ENCODE data around the gene EFTUD2. TPM values are rescaled to one million over a fixed set of nuclear protein-coding genes. Genes with fewer than 3 reads are reported as not detected.
"Not testable (repeated sequence)": the region's sequence is repeated elsewhere in the genome, so short reads cannot be mapped to it uniquely, and the experiment has no call there.

The EFTUD2 gene
- total RNA-seq, result 92.3 TPM

DNA sequence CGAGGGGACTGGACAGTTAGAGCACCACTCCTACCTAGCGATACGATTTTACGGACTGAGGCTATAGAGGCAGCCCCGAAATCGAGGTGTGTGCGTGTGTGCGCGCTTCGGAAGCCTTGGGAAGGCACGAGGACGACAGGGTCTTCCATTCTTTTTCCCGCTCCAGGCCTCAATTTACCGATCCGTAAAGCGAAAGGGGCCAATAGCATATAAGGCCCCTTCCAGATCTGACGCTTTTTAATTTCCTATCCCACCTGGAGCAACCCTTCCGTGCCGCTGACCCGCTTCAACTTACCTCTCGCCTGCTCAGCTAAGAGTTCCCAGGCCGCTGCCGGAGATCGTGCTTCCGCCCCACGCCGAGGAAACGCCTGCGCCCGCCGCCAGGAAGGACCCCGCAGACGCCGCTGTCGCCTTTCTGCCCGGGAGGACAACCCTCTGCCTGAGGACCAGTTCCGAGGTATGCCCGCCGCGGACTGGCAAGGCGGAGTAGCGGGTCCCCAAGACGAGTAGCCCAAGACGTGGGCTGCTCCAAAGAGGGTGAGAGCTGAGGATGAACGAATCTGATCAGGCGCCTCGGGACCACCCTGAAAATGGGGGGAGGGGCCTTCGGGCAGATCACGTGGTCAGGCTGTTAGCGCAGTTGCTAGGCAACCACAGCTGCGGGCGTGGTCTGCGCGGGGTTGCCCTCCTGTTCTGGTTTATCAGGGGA, at the start of gene EFTUD2:
Gene EFTUD2 (minus strand): TSS at position 372 of the 709 bp plus-strand sequence. CDS start 4,924 bp downstream, outside the sequence.
- ATAC-seq, result peak; percentile 90

DNA sequence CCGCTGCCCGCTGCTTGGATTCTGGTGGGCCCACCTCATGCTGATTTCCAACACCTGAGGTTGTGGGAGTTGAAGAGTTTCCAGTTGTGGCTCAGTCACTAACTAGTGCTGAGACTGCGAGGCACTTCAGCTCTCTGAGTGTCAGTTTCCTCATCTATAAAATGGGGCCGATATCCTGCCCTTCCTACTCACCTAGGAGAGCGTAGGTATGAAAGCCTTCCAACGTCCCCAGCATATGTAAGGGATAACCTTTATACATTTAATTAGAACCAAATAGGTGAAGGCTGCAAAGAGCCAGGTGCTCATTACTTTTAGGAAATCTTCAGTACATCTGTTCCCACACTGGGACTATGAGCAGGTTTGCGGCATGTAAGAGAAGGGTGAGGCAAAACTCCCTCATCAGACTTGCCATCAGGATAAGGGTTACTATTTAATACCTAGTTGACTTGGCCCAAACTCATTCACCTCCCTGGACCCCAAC, 49.1 kb upstream of the EFTUD2 start:
- no peak for ATAC-seq

DNA sequence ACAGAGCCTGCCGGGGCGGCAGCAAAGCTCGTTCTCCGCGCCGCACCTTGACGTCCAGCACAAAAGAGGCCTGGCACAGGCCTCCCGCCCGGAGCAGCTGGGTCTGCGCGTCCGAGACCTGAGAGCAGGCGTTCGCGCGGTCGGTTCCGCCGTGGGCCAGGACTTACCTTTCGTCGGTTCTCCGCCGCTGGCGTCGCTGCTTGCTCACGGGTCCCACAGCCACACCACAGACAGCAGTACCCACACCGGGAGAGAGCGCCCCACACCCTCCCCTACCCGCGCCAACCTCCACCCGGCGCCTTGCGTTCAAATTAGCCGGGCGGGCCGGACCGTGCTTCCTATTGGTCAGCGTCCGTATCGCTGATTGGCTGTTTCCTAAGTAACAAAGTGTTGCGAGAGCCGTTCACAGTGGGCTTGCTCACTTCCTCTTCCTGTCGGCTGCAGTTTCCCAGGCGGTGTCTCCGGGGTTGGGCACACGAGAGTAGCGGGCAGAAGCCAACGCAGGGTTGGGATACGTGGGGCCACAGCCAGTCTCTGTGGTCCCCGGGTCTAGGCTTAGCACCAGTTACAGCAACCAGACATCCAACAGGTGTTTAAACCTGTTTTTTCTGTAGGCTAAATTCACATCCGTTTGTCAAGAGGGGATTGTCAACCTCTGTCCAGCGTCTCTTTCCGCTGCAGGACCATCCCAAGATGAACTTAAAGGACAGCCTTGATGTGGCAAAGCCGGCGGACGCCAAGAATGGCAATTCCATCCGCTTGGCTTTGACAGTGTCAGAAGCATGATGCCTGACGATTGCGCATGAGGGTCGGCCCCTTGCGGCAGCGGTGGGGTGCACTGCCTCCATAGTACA, 48.4 kb upstream of the EFTUD2 start, which contains the start of gene KIF18B:
Gene KIF18B (minus strand): TSS at position 313 of the 854 bp plus-strand sequence. CDS start 11,429 bp downstream, outside the sequence.
- ATAC-seq, result peak; percentile 98

DNA sequence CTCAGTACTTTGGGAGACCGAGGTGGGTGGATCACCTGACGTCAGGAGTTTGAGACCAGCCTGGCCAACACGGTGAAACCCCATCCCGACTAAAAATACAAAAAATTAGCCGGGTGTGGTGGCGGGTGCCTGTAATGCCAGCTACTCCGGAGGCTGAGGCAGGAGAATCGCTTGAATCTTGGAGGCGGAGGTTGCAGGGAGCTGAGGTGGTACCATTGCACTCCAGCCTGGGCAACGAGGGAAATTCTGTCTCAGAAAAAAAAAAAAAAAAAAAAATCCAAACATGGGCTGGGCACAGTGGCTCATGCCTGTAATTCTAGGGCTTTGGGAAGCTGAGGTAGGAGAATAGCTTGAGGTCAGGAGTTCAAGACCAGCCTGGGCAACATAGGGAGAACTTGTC, 46.4 kb upstream of the EFTUD2 start:
- ATAC-seq, result not testable (repeated sequence)

DNA sequence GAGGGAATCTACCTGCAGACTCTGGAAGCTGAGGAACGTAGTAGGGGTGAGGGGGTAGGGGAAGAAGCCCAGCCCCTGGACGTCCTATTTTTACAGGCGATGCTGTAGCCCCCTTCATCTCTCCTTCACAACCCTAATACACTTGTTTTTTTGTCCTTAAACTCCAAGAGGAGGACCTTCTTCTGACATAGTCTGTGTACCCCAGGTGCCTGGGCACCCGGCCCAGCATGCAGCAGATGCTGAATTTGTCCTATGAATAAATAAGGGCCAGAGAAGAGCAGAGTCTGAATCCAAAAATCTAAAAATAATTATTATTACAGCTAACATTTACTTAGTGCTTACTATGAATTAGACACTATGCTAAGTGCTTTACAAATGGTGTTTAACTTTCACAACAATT, 43.2 kb upstream of the EFTUD2 start:
- no peak for ATAC-seq

DNA sequence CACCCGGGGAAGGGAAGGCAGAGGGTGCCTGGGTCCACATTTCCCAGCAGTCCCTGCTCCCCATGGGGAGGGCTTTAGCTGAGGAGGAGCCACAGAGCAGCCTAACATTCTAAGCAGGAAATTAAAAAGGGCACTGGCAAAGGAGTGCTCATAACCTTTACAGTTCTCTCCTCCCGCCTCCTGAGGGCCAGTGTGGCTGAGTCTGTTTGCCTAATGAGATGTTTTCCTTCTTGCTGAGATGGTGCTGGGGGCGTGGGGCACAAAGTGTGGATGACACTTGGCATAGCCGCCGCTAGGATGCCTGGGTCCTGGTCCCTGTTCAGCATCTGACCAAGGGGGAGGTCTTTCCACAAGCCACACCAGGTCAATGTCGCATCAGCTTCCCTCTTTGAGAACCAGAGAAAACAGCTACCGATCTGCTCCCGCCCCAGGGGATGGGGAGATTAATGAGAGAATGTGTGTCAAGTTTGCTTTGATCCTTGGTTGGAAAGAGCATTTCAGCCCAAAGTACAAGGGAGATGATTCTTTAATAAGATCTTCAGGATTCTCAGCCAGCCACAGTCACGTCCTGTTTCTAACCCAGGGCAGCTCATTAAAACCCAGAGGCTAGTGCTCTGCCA, 42.6 kb upstream of the EFTUD2 start:
- ATAC-seq, result peak; percentile 15

DNA sequence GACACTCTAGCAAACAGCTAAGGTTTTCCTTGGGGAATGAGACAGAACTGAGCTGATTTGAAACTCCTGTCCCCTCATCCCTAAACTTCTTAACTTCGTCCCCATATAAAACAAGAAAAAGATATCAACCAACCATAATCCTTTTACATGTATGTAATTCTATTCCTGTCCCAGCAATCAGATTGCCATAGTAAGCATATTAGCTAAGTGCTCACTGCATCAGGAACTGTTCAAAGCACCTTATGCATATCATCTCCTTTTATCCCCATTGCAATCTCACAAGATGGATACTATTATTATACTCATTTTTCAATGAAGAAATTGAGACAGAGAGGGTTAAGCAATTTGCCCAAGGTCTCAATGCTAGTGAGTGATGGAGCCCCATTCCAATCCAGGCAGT, 41.5 kb upstream of the EFTUD2 start:
- ATAC-seq, result no peak

DNA sequence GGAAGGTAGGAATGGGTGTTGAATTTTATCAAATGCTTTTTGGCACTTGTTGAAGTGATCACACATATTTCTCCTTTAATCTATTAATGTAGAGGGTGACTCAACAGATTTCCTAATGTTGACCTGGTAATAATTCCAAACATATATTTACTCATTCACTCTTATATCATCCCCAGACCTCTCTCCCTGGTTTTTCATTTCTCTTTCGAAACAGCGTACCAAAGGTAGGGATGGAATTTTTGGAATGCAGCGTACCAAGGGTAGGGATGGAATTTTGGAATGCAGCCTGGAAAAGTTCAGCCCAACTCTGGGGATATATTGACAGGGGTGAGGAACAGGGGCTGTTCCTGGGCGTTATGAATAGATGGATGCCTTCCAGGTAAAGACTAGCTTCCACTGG, 41.1 kb upstream of the EFTUD2 start:
- no peak for ATAC-seq

DNA sequence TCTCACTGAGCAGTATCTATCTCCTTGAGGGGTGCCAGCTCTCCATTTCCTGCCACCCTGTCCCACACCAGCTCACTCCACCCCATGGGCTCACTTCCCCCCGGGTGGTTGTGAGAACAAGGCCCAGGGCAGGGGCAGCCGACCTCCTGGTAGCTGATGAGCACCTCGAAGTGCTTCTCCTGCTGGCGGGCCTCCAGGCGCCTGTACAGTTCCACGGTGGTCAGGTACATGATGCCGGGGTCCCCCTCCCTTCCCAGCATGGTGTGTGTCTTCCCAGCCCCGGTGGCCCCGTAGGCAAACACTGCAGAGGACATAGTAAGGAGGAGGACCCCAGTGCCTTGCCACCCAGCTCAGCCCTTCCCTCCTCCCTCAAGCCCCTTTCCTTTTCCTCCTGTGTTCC, 35.9 kb upstream of the EFTUD2 start:
- no peak for ATAC-seq

DNA sequence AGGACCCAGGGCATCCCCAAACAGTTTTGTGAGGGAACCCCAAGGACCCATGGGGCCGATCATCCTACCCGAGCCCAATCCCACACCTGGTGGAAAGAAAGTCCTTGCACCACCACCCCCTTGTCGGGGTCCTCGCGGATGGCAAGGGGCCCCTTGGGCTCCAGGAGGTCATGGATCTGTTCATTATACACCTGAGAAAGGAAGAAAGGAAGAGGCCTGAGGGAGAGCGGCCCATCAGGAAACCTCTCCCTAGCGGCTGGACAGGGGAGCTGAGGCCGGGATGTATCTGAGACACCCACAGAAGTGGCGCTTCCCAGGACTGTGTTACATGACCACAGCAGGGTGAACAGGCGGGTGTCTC, 35.5 kb upstream of the EFTUD2 start:
- no peak for ATAC-seq

DNA sequence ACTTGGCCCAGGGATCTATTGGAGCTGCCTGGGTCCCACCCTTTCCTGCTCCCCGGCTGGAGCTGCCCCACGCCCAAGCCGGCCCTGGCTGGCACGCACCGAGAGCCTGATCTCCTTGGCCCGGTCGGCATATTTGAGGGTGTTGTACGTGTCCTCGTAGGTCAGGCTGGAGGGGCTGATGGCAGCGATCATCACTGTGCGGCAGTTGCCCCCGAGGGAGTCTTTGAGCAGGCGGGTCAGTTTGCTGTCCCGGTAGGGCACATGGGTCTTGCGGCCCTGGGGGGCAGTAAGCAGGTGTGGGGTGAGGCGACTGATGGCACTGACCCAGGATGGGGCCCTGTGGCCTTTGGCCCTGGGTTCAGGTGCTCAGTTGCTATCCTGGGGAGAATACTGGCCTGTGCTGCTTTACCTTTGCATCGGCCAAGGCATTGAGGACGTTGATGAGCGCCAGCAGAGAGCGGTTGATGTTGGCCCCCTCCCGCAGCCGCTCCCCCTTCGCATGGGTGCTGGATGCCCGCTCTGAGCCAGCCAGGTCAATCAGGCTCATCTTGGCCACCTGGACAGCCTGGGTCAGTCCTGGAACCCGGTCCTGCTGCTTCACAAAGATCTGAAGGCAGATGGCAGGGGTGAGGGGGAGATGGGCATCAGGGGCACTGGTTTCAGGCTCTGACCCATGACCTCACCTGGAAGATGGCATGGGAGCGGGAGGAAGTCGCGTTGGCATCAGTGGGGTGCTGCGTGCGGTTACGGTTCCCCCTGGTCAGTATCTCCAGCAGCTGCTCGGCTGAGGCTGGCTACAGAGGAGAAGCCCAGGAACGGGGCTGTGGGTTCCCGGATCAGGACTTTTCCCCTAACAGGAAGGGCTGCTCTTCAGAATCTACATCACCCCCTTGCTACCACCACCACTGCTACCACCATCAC, 34.8 kb upstream of the EFTUD2 start:
- peak; percentile 12 for ATAC-seq

DNA sequence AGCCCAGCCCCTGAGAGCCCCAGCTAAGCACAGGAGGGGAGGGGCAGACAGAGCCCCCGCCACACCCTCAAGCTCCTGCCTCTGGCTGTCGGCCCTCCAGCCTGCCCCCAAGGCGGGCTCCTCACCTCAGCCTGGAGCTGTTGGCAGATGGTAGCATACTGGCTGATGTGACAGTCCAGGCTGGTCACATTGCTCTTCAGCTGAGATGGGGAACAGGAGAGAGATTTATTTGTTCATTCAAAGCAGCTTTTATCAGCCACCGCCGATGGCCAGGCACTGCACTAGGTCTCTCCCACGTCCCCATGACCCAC, 33.5 kb upstream of the EFTUD2 start:
- no peak for ATAC-seq

DNA sequence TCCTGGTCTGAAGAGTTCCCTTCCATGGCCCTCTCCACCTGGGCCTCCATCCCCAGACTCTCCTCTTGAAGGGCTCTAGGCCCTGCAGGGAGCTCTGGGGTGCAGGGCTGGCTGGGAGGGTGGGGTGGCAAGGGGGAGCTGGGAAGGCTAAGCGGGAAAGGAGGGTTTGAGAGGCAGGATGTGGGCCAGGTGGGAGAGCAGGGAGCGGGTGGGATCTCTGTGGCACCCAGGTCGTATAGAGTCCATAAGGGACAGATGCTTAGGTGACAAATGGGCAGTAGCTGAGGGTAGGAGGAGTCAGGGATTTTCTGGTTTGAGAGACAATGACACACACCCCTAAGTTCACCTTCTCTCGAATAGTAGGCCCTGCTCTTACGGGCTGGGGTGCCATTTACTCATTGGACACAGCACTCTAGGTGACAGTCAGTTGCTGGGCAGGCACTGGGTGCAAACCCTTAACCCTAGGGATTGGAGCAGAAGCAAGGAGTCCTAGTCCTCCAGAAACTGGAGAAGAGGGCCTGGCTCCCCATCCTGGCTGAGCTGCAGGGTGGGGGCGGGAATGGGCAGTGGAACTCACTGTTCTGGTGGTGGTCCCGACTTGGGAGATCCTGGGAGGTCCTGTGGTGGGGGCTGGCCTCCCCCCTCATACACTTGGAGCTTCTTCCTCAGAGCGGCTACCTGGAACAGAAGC, 33.0 kb upstream of the EFTUD2 start:
- no peak for ATAC-seq

DNA sequence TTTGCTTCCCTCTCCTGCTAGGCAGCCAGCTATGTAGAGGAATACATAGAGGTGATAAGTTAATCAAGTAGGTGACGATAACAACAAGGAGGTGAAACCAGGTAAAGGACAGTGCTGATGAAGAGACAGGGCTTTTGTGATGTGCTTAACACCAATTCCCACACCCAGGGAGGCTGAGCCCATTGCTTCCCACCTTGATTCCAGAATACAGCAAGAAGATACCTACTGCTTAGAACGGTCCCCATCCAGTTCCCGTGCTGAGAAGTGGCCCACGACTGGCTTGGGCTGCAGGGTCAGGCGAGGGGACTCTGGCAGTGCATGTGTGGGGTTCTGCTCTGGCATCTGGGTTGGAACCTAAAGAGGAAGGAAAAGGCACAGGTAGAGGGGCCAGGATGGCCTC, 32.1 kb upstream of the EFTUD2 start:
- no peak for ATAC-seq

DNA sequence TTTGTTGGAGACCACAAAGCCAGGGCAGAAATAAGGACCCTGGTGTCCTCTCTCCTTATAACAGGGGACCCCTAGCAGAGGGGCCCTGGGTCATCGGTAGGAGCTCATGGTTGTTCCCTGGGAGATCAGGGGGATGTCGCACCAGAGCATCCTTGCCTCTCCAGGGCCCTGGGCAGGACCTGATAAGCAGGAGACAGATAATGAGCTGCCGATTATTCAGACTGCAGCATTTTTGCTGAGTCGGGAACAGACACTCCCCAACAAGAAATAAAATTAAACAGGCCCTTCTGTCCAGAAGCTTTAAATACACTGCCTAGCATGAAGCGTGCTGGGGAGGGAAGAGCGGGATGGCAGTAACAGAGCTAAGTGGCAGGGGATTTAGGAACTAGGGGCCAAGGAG, 31.4 kb upstream of the EFTUD2 start:
- no peak for ATAC-seq

DNA sequence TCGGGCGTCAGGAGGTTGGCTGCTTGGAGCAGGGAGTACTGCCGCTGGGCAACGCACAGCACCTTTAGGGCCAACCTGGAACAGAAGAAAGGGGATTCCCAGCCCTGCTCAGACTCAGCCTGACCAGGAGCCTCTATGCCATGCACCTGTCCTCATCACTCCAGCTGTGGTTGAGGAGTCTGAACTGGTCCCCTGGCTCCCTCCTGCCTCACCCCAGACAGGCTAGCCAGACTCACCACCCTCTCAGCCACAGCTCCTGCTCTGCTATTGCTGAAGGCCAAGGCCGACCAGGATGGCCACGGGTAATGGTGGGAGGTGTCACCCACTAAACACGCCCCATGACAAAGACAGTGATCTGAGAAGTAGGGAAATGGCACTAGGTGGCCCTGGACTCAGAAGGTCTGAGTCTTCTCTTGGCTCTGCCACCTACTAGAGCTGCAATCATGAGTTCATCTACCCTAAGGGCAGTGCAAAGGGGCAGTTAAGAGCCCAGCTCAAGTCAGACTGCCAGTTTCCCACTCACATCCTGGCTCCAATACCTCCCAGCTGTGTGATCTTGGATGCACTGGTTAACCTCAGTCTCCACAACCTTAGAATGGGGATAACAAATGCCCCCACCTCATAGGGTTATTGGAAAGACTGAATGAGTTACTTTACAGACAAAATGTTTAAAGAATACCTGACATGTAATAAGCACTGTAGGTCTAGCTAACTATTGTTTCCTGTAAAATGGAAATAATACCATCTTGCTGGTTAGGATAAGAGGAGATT, 29.9 kb upstream of the EFTUD2 start:
- no peak for ATAC-seq

DNA sequence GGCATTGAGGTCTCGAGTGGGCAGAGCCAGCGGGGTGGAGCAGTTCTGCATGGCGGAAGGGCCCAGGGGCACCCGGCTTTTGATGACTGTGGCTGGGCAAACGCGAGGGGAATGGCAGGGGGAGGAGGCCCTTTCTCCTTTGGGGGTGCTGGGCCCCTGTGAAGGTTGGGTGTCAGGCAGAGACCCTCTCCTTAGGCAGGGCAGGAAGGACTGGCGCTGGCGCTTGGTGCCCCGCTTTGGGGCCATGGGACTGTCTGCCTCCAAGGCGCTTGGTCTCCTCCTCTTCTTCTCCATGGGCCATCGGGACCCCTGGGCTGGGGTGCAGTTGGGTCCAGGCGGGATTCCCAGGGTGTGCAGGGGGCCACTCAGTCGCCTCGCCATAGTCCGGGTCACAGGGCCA, 28.9 kb upstream of the EFTUD2 start:
- ATAC-seq, result no peak

DNA sequence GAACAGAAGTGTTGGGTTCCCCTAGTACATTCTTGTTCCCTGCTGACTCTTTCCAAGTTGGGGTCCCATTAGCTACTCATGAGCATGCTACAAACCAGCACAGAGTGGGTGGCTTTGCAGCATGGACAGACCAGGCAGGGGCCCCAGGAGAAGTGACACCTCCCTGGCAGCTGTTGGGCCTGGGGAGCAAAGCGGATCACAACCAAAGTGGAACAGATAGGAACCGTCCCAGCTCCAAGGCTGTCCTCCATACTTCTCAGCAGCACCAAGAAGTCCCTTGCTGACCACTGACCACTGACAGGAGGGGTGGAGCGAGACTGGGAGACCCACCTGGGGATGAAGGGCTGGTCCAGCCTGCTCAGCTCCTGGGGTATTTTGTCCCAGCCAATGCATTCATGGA, 28.5 kb upstream of the EFTUD2 start:
- no peak for ATAC-seq

DNA sequence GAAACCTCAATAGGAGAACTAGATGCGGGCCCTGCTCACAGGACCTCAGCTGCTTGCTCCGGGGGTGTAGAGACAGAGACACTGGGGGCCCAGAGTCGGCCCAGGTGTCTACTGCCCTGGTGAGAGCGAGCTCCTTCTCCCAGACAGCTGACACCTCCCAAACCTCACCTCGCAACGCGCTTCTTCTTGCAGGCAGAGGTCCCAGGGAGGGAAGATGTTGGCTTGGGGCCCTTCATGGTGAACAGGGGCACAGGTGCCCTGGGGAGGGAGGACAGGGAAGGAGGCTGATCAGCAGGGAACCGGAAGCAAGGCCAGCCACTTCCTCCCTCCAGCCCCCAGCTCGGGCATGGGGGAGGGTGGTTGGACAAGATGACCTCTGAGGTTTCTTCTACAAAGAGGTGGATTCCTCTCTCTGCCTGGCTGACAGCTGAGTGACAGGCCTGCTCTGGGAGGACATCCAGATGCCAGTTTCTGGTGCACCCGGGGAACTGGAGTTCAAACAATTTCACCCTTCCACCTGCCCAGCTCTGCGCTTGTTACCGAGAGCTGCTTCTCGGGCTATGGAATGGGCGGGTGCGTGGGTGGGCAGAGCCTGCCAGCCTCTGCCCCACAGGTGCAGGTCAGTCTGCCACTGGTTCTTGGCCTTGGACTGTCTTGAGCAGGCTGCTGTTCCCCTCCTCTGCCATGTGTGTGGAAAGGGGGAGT, 27.7 kb upstream of the EFTUD2 start:
- ATAC-seq, result no peak

Data from esophagus mucosa (tissue), 1 donor.